Measurements from ENCODE around the gene ANXA3. TPM values are rescaled to one million over a fixed set of nuclear protein-coding genes. Genes with fewer than 3 reads are reported as not detected.

ANXA3 gene
- polyA plus RNA-seq, 12 donors: 6.7 to 70.7 (median 8.7) TPM; not detected in 1

DNA sequence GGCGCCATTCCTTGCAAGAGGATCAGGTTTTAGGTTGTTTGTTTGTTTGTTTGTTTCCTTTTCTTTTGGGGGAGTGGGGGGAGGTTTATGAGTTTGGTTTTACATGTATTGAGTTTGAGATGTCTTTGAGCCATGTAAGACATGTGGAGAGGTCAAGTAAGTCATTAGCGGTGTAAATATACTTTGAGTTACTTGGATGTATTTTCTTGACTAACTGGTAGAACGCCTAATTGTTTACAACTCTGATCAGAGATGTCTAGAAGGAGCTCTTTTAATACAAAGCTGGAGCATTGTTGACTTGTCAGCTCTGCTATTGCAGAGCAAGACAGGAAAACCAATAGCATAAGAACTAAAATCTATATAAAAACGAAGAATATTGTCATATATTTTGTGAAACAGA is 57.1 kb downstream of the ANXA3 start:
- no peak for DNase-seq

DNA sequence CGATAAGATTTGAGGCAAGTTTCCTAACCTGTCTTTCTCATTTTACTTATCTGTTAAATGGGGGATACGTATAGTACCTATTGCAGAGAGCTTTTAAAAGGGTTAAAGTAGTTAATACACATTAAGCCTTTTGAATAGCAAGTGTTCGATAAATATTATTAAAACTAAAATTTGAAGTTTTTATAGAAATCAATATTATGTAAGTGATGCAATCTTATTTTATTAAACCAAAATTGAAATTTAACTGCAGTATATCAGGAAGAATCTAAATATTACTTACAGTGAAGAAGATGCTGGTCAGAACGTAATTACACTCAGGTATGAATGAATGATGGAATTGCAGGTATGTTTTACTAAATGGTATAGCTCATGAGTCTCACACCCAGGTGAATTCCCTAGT is 58.0 kb downstream of the ANXA3 start:
- DNase-seq: no peak

DNA sequence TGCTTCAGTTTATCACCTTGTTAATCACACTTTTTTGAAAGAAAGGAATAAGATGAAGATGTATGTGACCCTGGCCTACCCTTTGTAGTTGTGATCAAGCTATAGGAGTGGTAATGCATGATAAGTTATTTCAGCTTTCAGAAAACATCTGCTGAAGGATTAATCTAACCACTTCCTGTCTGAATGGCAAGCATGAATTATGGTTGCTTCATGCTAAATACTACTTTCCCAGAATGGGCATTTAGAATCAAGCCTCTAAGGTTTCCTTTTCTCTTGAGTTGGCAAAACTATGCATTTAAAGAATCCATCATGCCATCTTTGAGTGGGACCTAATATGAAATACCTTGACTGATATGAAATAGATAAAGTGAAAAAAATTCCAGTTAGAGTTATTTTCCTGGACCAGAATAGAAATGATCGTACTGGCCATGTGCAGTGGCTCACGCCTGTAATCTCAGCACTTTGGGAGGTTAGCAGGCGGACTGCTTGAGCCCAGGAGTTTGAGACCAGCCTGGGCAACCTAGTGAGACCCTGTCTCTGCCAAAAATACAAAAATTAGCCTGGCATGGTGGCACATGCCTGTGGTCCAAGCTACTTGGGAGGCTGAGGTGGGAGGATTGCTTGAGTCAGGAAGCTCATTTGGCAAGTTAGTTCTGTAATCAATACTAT is 59.1 kb downstream of the ANXA3 start:
- no peak for DNase-seq

DNA sequence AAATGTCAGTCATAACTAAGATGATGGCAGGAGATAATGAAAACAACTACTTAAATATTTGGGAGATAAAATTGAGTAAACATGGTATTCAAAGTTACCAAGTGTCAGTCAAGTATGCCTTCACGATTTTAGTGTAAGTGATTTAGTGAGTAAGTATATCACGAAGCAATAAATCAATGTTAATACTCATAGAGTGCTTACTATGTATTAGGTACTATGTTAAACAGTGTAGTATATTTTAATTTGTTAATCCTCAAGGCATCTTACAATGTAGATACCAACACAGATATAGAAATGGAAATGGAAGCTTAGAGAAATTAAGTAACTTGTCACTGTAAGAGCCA is 59.6 kb downstream of the ANXA3 start:
- no peak for DNase-seq

DNA sequence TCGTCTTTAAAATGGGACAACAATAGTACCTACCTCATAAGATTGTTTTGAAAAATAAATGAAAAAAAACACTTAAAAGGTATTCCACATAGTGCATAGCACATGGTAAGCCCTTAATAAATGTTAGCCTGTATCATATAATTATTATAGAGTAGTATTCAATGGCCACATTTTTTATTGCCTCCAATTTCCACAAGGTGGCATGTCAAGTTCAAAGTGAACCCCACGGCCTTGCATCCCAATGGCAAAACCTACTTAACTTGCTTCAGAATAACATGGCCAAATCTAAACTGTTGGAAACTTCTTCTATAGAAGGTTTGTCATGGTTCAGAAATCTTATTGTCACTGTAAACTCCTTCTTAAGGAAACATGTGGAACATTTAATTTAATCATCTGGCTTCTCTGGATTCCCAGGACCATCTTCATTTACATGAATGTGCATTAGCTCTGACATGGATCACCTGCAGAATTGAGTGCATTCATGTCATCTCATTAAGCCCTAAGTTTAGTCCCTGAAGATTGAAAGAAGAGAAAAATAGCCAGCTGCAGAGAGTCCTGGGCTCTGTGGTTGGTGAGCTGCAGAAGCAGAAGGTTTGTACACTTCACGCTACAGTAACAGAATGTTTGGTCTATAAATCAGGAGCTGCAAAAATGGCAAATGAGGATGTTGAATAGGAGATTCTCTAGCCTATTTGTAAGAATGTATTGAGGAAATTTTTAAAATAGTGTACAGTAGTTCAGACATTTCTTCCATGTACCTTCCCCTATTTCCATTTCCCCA is 61.0 kb downstream of the ANXA3 start:
- peak; percentile 57 for DNase-seq

DNA sequence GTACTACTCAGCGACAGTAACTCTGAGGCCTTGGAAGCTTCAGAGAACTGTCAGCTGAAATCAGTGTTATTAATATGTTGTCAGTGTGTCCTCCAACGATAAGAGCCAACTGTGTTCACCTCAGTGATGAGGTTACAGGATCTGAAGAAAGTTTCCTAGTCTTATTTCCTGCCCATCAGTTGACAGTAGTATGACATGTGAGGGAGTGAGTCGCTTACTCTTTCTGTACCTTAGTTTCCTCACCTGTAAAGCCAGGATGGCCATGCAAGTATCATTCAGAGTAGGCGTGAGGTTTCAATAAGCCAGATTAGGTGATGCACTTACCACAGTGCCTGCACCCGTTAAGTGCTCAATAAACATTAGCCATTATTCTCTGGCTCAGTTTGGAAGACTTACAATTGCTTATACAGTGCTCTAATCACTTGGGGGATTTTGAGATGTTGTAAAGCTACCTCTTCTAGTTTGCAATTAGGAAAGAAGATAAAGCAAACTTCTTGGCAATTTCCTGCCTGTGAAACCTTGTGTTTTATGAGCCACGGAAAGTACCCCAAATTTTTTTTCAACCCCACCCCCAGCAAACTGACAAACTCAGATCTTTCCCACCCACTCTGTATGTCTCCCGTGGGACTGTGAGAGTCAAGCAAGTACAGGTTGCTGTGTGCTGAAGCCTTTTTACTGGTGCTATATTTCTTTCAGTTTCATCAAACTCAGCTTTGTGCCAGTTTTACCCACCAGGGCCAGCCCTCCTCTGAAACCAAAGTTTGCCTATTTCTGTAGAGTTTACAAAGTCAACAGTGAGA is 62.2 kb downstream of the ANXA3 start:
- no peak for DNase-seq

DNA sequence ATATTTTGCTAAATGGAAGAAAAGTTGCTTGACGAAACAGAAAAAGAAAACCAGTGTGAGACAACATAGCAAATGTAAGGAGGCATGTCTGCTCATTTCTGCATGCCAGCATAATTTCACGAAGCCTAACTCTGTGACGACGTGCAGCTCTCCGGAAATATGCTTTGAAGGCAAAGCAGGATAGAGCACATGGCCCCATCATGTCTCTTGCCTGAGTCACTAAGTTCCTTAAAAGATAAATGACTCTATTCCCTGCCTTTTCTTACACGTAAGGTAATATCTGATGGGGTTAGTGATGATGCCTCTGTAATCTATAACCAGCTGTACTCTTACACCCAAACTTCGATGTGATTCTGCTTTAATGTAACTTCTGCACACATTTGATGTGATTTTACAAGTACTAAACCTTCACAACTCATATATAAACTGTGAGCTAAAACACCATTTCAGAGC is 64.5 kb downstream of the ANXA3 start:
- DNase-seq: no peak

DNA sequence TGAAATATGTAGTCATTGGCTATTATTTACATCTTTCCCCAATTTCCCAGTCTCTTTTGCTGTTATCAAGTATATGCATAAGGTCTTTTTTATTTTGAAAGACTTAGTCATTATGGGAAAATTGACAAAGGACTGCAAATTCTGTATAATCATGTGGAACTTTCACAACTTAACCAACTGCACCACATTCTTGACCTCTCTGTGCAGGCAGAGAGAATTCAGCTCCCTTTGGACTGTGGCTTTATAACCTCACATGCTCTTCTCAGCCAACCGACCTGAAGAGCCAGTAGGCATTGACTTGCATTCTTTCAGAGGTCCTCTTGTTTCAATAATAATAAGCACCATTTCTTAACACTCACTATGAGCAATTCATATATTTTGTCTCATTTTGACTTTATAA is 66.9 kb downstream of the ANXA3 start:
- no peak for DNase-seq

DNA sequence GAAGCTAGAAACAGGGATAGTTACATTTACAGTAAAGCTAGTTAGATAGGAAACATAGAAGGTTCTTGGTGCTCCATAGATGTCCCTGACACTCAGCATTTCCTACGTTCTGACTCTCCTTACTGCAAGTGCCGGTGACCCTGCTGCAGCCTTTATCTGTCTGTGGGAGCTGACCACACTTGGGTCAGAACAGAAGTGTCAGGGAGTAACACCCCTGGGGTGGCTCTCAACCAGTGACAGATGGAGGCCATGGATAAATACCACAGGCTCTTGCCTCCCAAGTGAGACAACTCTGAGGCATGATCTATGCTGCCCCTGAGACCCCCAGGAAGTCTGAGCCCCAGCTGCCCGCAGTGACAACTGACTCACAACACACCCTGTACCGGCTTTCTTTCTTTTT is 69.8 kb downstream of the ANXA3 start:
- DNase-seq: no peak

DNA sequence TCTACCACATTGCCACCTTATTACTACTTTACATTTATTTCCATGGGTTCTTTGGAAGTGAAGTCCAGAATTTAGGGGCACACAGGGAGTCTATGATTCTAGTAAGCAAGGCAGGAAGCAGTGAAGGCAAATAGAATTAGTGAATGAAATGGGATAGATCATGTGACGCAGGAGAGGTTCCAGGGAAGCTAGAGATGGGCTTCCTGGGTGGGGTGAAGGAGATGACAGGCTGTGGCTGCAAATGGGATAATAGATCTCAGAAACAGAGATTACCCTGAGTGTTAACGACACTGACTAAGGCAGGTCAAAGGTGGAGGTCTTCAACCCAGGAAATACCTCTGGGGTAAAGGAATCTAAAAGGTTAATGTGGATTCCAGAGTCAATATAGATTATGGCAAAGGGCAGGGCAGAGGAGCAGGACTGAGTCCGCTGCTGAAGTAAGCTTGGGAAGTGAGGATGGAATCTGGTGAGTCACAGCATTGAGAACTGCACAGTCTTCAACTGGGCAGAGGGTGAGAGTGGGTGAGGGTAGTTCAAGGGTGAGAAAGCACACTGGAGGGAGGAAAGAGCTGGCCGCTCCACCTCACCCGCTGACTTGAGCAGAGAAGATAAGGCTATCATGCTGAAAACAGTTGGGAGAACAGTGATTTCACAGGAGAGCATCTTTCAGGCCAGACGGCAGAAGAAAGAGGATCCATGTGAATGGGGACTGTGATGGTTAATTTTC is 70.8 kb downstream of the ANXA3 start:
- DNase-seq: no peak

DNA sequence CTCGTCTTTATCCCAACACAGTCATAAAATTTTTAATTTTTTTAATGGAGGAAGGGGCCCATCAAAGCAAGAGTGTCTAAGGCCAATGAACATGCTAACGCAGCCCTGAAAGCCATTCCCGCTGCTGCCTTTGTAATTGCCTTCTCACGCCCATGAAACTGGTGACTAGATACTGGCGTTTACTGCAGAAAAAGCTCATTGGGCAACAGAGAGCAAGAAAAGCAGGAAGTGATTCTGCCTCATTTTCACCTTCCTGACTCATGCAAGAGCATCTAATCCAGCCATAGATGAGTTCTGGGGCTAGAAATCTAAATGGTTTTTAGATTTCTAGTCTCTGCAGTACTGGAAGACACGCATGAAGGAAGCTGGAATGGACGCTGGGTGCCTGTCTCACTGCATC is 72.5 kb downstream of the ANXA3 start:
- DNase-seq: no peak

DNA sequence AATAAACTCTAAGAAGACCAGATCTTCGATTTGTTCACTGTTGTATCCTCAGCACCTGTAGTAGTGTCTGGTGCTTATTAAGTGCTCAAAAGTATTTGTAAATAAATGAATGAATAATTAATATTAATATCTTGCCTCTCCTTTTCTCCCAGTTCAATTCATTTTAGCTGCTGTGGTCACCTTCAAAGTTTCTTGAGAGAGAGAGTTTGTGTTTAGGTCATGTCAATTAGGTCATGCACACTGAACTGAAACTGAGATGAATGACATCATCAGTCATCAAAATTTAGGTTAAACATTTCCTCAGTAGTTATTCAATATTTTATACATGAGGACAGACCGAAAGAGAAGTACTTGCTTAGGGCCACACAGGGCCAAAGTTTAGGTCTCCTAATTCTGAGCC is 73.5 kb downstream of the ANXA3 start:
- no peak for DNase-seq

DNA sequence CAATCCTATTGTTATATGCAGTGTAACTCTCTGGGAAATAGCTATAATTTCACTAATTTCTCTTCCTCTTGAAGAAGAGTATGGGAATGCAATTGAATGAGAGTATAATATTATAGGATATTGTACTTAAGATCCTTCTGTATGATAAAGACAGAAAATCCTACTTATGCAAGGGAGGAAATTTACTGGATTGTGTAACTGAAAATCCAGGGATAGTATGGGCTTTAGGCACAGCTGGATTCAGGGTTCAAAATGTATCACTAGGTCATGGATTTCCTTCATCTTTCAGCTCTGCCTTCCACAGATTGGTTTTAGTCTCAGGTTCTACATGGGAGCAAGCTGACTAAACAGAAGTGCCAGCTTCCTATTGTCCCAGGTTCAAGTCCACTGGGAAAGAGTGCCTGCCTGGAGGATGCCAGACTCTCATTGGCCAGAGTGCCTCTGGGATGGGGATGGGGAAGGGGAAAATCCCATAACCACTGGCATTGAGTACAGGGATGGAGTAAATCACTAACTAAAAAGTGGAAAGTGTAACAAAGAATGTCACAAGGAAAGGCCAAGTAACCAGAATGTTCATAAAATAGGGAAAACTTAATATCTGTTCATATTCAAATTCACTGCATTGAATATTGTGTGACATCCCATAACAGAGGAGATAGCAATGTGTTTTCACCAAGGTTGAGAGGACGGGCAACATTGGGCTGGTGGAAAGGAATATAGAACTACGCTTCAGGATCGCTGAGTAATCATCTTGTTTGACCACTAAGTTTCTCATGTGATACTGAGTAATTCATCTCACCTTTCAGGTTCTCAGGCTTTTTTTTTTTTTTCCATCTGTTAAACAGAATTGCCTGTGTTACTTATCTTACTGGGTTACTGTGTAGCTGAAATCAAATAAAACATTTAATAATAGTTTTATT is 75.7 kb downstream of the ANXA3 start:
- DNase-seq: no peak

DNA sequence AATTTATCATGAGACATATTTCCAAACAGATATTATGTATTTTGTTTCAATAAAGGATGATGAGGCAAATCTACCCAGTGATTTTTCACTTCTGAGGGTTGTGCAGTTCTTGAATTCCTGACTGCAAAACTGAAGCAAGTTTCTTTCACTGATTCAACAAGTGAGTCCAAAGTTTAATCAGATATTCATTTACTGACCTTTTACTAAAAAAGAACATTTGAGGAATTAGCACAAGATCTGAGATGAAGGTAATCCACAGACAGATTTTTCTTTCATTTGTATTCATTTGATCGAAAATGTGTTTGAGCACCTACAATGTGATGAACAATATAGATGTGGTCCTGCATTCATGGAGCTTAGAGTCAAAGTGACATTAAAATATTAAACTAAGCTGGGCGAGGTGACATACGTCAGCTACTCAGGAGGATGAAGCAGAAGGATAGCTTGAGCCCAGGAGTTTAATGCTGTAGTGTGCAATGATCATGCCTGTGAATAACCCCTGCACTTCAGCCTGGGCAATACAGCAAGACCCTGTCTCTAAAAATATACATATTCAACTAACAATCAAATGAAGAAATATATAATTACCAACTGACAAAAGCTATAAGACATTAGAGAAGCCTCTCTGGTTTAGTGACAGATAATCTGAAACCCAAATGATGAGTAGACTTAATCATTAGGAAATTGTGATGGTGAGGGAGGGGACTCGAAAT is 76.6 kb downstream of the ANXA3 start:
- no peak for DNase-seq

DNA sequence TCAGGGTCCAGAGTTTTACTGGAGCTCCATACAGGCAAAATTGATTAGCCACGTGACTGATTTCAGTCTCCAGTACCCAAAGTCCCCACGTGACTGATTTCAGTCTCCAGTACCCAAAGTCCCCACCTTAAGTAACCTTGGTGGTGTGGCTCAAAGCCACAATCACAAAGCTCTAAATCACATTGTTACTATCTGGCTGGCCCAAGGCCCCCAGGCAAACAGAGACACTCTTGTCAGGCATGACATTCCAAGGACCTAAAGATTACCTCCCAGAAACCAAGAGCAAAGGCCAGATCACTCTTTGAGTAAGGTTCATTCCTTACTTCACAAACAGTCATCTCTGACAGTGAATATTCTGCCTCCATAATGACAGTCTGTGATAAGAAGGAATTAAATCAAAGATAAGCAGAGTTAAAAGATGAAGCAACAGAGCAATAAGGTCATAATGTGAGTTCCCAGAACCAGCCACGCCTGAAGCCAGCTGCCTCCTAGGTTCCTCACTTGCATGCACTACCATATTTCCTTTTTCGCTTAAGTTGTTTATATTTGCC is 78.5 kb downstream of the ANXA3 start:
- DNase-seq: no peak

DNA sequence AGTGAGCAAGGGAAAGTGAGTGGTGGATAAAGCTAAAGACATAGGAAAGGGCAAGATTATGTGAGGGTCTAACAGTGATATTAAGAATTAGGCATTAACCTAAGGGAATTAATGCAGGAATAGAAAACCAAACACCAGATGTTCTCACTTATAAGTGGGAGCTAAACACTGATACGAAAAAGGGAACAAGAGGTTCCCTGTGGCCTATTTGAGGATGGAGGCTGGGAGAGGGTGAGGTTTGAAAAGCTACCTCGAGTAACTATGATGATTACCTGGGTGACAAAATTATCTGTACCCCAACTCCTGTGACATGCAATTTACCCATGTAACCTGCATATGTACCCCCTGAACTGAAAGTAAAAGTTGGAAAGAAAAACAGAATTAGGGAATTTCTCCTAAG is 79.0 kb downstream of the ANXA3 start:
- DNase-seq: no peak

DNA sequence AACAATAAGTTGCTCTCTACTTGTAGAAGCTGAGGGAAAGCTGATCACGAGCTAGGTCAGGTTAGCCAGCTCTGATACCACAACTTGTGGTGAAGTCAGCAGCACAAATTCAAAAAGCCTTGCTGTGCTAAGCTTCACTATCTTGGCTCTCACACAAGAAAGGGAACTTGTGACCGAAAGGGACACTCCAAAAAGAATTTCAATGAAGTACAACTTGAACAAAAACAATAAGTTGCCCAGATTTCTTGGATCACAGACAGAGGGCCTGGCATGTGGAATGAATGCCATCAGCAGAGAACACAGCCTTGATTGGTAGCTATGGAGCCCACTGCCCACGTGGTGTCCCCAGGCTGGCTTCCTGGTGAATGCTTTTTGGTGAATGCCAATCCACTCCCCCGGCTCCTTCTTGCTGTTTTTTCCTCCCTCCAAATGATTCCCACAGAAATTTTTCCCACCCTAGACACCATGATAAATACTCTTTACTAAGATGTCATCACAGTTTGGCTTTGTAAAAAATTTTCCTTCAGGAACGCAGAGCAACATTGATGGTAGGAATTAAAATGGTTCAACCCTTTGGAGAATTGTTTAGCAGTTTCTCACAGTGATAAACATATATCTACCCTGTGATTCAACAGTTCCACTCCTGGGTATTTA is 82.6 kb downstream of the ANXA3 start:
- no peak for DNase-seq

DNA sequence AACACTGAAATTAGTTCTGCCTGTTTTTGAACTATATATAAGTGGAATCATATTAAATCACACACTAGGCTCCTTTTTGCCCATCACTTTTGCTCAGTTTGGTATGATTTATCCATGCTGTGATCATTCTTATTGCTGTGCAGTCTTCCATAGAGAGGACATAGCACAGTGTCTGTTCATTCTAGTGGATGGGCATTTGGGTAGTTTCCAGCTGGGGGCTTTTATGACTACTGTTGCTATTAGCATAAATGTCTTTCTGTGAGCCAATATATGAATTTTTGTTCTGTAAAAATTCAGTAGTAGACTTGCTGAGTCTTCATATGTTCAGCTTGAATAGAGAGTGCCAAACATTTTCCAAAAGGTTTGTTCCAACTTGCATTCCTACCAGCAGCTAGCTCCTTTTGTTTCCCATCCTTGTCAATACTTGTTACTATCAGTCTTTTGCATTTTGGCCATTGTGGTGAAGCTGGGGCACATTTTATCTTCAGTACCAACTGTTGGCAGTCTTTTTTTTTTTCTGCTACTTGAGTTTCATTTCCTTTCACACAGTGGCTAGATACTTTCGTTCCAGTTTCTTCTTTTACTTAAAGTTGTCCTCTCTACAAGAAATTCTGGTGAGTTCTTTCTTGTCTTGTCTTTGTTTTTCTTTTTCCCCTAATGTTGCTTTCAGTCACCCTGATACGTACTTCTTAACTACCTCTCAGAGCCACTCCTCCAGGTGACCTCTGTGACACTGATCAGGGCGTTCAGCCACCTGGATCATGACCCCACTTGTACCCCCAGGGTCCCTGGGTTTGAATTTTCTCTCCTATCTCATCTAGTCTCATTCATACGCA is 87.0 kb downstream of the ANXA3 start:
- no peak for DNase-seq

DNA sequence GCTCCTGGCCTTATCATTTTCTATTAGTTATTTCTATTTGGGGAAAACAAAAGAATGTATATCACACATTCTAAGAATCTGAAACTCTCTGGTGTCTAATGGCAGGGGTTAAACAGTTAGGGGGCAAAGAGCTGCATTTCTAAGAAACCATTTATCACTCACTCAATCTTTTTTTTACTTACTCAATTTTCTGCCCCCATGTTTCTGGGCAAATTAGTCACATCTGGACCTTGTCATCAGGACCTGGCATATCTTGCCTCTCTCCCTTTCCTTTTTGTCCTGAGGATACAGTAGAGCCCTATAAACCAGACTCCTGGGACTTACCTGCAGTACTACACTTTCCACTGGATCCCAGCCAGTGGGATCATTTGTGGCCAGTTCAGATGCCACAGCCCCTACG is 89.1 kb downstream of the ANXA3 start:
- no peak for DNase-seq

Data from muscle of arm (tissue), 12 donors.